Esophagus squamous epithelium (tissue), 5 donors: Measurements from ENCODE around the gene MTA1. TPM values are rescaled to one million over a fixed set of nuclear protein-coding genes. Genes with fewer than 3 reads are reported as not detected.

Experiments
- DNase-seq: peaks from one replicate; lab custom pipeline; 2025; lab: John Stamatoyannopoulos, UW
- H3K27ac ChIP-seq, 4 donors: fragments of 200-600 bp; sonication (generic); one replicate each; pipeline ENCODE4 v1.5.1; 2016 to 2019; ENCODE audit warnings: mild to moderate bottlenecking in 1 of 4
- H3K27me3 ChIP-seq, 4 donors: fragments of 200-600 bp; sonication (generic); 1 replicate in 3 of 4; 2 replicates in 1 of 4; pipeline versions ENCODE4 v1.5.1 to v1.6.0; 2017 to 2021; ENCODE audit warnings: antibody characterized with exemption in 1 of 4
- H3K36me3 ChIP-seq, 3 donors: fragments of 200-600 bp; sonication (generic); one replicate each; pipeline ENCODE4 v1.5.1; 2016 to 2019
- H3K4me1 ChIP-seq, 3 donors: fragments of 200-600 bp; sonication (generic); one replicate each; pipeline ENCODE4 v1.5.1; 2017 to 2019
- H3K4me3 ChIP-seq, 4 donors: fragments of 200-600 bp; sonication (generic); 1 replicate in 3 of 4; 2 replicates in 1 of 4; pipeline ENCODE4 v1.5.1; 2016 to 2019; ENCODE audit warnings: mild to moderate bottlenecking in 2 of 4, moderate library complexity in 1 of 4
- H3K9me3 ChIP-seq, 3 donors: fragments of 200-600 bp; sonication (generic); one replicate each; pipeline ENCODE4 v1.5.1; 2016 to 2019
- POLR2A ChIP-seq, 4 donors: fragments of 450-650 bp; IDR thresholded peaks; one replicate each; pipeline ENCODE4 v1.6.1; 2017; ENCODE audit warnings: antibody characterized with exemption in 4 of 4, mild to moderate bottlenecking in 4 of 4, moderate library complexity in 3 of 4
- WGBS, 2 donors: methylation state at CpG; one replicate each; pipeline ENCODE4 v1.1.5; 2018; 5-methylcytosine and 5-hydroxymethylcytosine counted together
- intact Hi-C: fragments of 100-400 bp; cut with DNase I; formaldehyde crosslinking; loops from one replicate; pipeline ENCODE4 v1.15.0; 2022
- total RNA-seq, 4 donors: library from RNA; depleted of rRNA; stranded (reverse); fragments of >200 nt; gene quantifications; one replicate each; pipeline ENCODE4 v1.1.0, GENCODE V29; 2016
- TF ChIP-seq, protein P1 (sequence below), 6 experiments: fragments of 450-650 bp in 4 of 6; fragments of 200-600 bp in 2 of 6; sonication (generic) in 2 of 6; IDR thresholded peaks; one replicate each; pipeline ENCODE4 v1.5.1; 2016 to 2019; ENCODE audit warnings: antibody characterized with exemption in 6 of 6, mild to moderate bottlenecking in 4 of 6, moderate library complexity in 4 of 6
- donor health status: DM: yes; HTN: yes; CAD: no.

The MTA1 gene
- total RNA-seq, 4 donors from 2014 or later, result 19.9 to 64.7 (median 39.6) TPM

DNA sequence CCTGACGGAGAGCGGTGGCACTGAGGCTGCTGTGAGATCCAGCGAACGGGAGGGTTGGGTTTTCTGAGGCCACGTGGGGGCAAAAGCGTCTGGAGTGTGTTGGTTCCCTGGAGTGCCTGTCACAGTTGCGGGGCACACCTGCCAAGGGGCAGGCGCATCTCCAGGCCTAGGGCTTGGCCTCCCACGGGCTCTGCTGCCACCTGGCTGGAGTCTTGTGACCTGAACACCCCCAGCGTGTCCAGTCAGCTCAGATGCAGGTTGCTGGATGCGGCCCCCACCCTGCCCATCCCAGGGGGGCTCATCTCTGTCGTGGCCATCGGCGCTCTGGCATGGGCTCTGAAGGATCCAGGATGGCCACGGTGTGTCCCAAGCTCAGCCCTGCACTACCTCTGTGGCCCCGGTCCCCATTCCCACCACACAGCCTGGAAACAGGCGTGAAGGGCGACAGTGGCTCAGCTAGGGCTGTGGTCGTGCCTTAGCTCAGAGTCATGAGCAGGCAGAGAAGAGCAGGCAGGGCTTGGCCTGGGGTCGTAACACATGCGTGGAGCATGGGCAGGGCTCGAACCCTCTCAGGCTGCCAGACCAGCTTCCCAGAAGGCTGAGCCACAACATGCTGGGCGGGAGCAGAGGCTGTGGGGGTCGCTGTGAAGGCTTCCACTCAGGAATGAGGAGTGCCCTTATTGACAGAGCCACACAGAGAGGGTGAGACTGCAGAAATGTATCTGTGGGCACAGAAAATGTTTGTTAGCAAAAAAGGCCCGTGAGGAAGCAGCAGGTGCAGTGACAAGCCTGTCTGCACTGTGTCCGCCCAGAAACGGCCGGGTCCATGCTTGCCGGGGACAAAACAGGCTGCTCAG is 31.5 kb downstream of the MTA1 start:
- intact Hi-C loops, result no loop called here
- no peaks in the 10 kb centered on the region for H3K27me3 ChIP-seq
- no peak overlapping the region for H3K27ac ChIP-seq
- peaks cover 11 to 81% (median 24%) of the 10 kb centered on the region in 3 donors for H3K36me3 ChIP-seq
- no peak for DNase-seq
- TF ChIP-seq POLR2A (IDR thresholded peaks at IDR 0.05), result no peak
- peaks cover 0 to 14% (median 0%) of the 10 kb centered on the region in 3 donors for H3K4me1 ChIP-seq
- H3K9me3 ChIP-seq, result no peaks in the 10 kb centered on the region
- H3K4me3 ChIP-seq, result no peak overlapping the region
- WGBS, 2 donors, result 83 to 88% methylated on average over 8 to 12 of the region's 29 CpGs

- peaks cover 11 to 88% (median 24%) of the 10 kb centered on the region in 3 donors for H3K36me3 ChIP-seq
- intact Hi-C loops, result no loop called here
- 42 to 93% methylated on average over 2 to 13 of the region's 14 CpGs for WGBS, 2 donors
- no peaks in the 10 kb centered on the region for H3K27me3 ChIP-seq
- peaks cover 0 to 14% (median 0%) of the 10 kb centered on the region in 3 donors for H3K4me1 ChIP-seq
- no peak overlapping the region for H3K27ac ChIP-seq
- H3K4me3 ChIP-seq, result no peak overlapping the region
- no peak for DNase-seq
- TF ChIP-seq, protein P1, sequence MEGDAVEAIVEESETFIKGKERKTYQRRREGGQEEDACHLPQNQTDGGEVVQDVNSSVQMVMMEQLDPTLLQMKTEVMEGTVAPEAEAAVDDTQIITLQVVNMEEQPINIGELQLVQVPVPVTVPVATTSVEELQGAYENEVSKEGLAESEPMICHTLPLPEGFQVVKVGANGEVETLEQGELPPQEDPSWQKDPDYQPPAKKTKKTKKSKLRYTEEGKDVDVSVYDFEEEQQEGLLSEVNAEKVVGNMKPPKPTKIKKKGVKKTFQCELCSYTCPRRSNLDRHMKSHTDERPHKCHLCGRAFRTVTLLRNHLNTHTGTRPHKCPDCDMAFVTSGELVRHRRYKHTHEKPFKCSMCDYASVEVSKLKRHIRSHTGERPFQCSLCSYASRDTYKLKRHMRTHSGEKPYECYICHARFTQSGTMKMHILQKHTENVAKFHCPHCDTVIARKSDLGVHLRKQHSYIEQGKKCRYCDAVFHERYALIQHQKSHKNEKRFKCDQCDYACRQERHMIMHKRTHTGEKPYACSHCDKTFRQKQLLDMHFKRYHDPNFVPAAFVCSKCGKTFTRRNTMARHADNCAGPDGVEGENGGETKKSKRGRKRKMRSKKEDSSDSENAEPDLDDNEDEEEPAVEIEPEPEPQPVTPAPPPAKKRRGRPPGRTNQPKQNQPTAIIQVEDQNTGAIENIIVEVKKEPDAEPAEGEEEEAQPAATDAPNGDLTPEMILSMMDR (IDR thresholded peaks at IDR 0.05), result no peak
- TF ChIP-seq POLR2A (IDR thresholded peaks at IDR 0.05), result no peak
- H3K9me3 ChIP-seq, result no peaks in the 10 kb centered on the region
Measured at GRCh38 chr14:105452963-105453362, 33.3 kb downstream of the MTA1 start.

- Histone ChIP-seq H3K27me3 (no peaks in the 10 kb centered on the region), H3K36me3 (peaks cover 11 to 97% (median 24%) of the 10 kb centered on the region in 3 donors), H3K9me3 (no peaks in the 10 kb centered on the region), H3K4me1 (peaks cover 0 to 6% (median 0%) of the 10 kb centered on the region in 3 donors), H3K27ac (no peak overlapping the region), H3K4me3 (no peak overlapping the region)
- 84 to 86% methylated on average over 7 to 8 of the region's 14 CpGs for WGBS, 2 donors
- intact Hi-C loops, result no loop called here
- TF ChIP-seq, protein P1 (IDR thresholded peaks at IDR 0.05), result no peak
- no peak for TF ChIP-seq POLR2A (IDR thresholded peaks at IDR 0.05)
- DNase-seq, result no peak
Measured at GRCh38 chr14:105453847-105454246, 34.2 kb downstream of the MTA1 start.

DNA sequence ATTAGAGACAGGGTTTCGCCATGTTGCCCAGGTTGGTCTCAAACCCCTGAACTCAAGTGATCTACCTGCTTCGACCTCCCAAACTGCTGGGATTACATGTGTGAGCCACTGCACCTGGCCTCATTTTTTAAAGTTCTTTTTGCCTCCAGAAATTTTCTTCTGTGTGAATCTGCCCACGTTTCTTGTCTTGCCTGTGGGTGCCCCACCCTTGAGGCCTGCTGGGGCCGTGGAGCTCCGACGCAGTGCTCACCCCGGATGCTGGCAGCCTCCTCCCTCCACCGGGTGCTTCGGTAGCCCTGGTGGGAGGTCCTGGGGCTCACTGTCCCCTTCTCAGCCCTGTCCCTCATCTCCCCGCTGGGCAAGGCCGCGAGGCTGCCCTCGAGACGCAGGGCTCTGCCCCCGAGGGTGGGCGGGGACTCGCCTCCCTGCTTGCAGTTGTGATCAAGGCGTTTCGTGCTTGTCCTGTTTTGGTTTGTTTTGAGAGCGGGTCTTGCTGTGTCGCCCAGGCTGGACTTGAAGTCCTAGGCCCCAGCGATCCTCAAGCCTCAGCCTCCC is 35.5 kb downstream of the MTA1 start:
- H3K36me3 ChIP-seq, result peaks cover 11 to 86% (median 23%) of the 10 kb centered on the region in 3 donors
- WGBS, 2 donors, result 82 to 88% methylated on average over 6 to 16 of the region's 22 CpGs

DNA sequence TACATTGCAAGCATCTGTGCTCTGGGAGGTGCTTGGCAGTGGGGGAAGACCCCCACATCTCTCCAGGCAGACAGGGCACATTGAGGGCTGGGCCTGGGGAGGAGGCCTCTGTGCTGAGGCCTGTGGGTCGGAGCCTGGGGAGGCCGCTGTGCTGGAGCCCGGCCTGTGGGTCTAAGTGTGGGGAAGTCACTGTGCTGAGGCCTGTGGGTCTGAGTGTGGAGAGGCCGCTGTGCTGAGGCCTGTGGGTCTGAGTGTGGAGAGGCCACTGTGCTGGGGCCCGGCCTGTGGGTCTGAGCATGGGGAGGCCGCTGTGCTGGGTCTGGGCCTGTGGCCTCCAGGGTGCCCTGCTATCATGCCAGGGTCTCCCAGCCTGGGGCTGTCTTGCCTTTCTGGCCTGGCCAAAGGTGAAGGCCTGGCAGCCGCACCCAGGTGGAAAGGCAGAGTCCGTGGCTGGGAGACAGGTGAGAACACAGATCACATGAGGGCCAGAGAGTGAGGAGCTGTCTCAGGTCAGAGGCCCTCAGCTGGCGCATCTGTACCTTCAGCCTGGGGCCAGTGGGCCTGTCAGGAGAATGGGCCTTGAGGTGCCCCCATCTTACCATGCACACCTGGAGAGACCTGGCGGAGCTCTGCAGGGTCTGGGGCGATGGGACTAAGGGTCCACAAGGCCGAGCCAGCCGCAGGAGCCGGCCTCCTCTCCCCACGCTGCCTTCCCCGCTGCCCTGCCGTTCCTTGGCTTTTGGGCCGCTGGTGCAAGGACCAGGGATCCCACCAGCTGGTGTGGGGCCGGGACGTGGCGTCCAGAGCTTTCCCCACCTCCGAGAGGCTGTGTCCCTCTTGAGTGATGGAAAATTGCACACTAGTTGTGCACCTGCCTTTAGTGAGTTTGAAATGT is 36.4 kb downstream of the MTA1 start:
- DNase-seq, result no peak
- 91 to 100% methylated on average over 4 to 9 of the region's 22 CpGs for WGBS, 2 donors

More for the DNA sequence above, 35.5 kb downstream of the MTA1 start:
- no peak for DNase-seq
- H3K27ac ChIP-seq, result no peak overlapping the region
- H3K4me1 ChIP-seq, result no peaks in the 10 kb centered on the region
- no peaks in the 10 kb centered on the region for H3K9me3 ChIP-seq
- intact Hi-C loops, result no loop called here
- no peaks in the 10 kb centered on the region for H3K27me3 ChIP-seq
- no peak overlapping the region for H3K4me3 ChIP-seq
- TF ChIP-seq, protein P1 (IDR thresholded peaks at IDR 0.05), result no peak
- no peak for TF ChIP-seq POLR2A (IDR thresholded peaks at IDR 0.05)

More for the DNA sequence above, 36.4 kb downstream of the MTA1 start:
- peaks cover 16 to 86% (median 23%) of the 10 kb centered on the region in 3 donors for H3K36me3 ChIP-seq
- no peaks in the 10 kb centered on the region for H3K9me3 ChIP-seq
- TF ChIP-seq, protein P1 (IDR thresholded peaks at IDR 0.05), result no peak
- no peak for TF ChIP-seq POLR2A (IDR thresholded peaks at IDR 0.05)
- intact Hi-C loops, result no loop called here
- H3K4me1 ChIP-seq, result no peaks in the 10 kb centered on the region
- no peak overlapping the region for H3K4me3 ChIP-seq
- H3K27ac ChIP-seq, result no peak overlapping the region
- no peaks in the 10 kb centered on the region for H3K27me3 ChIP-seq
